HCT116 (cell line): Measurements from ENCODE around the gene NOP53. TPM values are rescaled to one million over a fixed set of nuclear protein-coding genes. Genes with fewer than 3 reads are reported as not detected.
A peak's percentile ranks its signal among the peaks of the same experiment; 100 is the strongest.
"Not testable (repeated sequence)": the region's sequence is repeated elsewhere in the genome, so short reads cannot be mapped to it uniquely, and the experiment has no call there.

ENCODE experiments used
- ATAC-seq: fragments of 200-7000 bp; cut with Tn5 transposase; 2 replicates; pipeline ENCODE4 v1.9.1; 2020; ENCODE audit warnings: mild to moderate bottlenecking, moderate library complexity
- BruUV-seq: library from RNA; stranded (reverse); fragments of 400-500 nt; replicated peaks from 2 replicates; lab custom pipeline; 2021; lab: Mats Ljungman, UMichigan
- CTCF ChIA-PET: fragments of 300-600 bp; sonication (Branson Sonifier 250); formaldehyde crosslinking; loops from one replicate; lab custom pipeline; 2021; ENCODE audit warnings: antibody characterized with exemption; lab: Charles Lee
- POLR2A ChIA-PET: fragments of 300-600, 350-600 bp; sonication (Branson Sonifier 250); formaldehyde crosslinking; loops from one replicate; lab custom pipeline; 2021; ENCODE audit warnings: antibody characterized with exemption; lab: Charles Lee
- RAD21 ChIA-PET, 2 experiments: fragments of 300-600 bp; sonication (Branson Sonifier 250); formaldehyde crosslinking; loops; one replicate each; lab custom pipeline; 2023; ENCODE audit warnings: low total read pairs in 2 of 2; ENCODE audit not compliant: uncharacterized antibody in 2 of 2, unreplicated experiment in 2 of 2, low non-redundant PET in 1 of 2; lab: Charles Lee
- DNase-seq: peaks from one replicate; pipeline ENCODE4 v3.0.0-alpha.2; 2010; ENCODE audit warnings: low read depth, low spot score
- H2AFZ ChIP-seq: fragments of 200-600 bp; shearing (Covaris generic), sonication (generic); 2 replicates; pipeline ENCODE4 v1.6.1; 2017; ENCODE audit warnings: low read depth, mixed run types, mixed read lengths, antibody characterized with exemption, low read length; ENCODE audit not compliant: poor library complexity, severe bottlenecking
- H3K27ac ChIP-seq: 2 replicates; pipeline ENCODE4 v1.5.1; 2012; ENCODE audit warnings: low read depth, low read length
- H3K27me3 ChIP-seq: fragments of 200-600 bp; sonication (generic); 2 replicates; pipeline ENCODE4 v1.6.1; 2016; ENCODE audit warnings: mixed run types, low read length, mixed read lengths; ENCODE audit not compliant: insufficient read depth
- H3K36me3 ChIP-seq, 2 experiments: fragments of 200-500 bp in 1 of 2; fragments of 200-600 bp in 1 of 2; sonication (Bioruptor generic) in 1 of 2; sonication (generic) in 1 of 2; 2 replicates each; pipeline versions ENCODE4 v1.5.1 to v1.6.1; 2014 to 2016; ENCODE audit warnings: low read length in 2 of 2, inconsistent platforms in 1 of 2, mixed read lengths in 1 of 2, mixed run types in 1 of 2; ENCODE audit not compliant: insufficient read depth in 2 of 2, control insufficient read depth in 1 of 2
- H3K4me1 ChIP-seq, 2 experiments: fragments of 200-600 bp in 1 of 2; sonication (generic) in 1 of 2; 2 replicates each; pipeline versions ENCODE4 v1.5.1 to v1.6.1; 2012 to 2017; ENCODE audit warnings: low read length in 2 of 2, inconsistent platforms in 1 of 2, mild to moderate bottlenecking in 1 of 2, mixed read lengths in 1 of 2, mixed run types in 1 of 2, moderate library complexity in 1 of 2; ENCODE audit not compliant: insufficient read depth in 2 of 2, control insufficient read depth in 1 of 2
- H3K4me2 ChIP-seq: fragments of 200-600 bp; sonication (generic); 2 replicates; pipeline ENCODE4 v1.6.1; 2017; ENCODE audit warnings: mixed run types, low read length, mixed read lengths
- H3K4me3 ChIP-seq, 2 experiments: fragments of 200-600 bp in 1 of 2; sonication (generic) in 1 of 2; replicated peaks in 1 of 2; 2 replicates each; pipeline ENCODE4 v1.5.1; 2011 to 2016; ENCODE audit warnings: low read length in 2 of 2, control low read depth in 1 of 2, low read depth in 1 of 2, mild to moderate bottlenecking in 1 of 2, mixed read lengths in 1 of 2, mixed run types in 1 of 2
- H3K79me2 ChIP-seq: fragments of 200-600 bp; sonication (generic); 2 replicates; pipeline ENCODE4 v1.6.1; 2017; ENCODE audit warnings: mild to moderate bottlenecking, mixed run types, low read length, moderate library complexity, mixed read lengths; ENCODE audit not compliant: insufficient read depth
- H3K9ac ChIP-seq: fragments of 200-600 bp; sonication (generic); 2 replicates; pipeline ENCODE4 v1.6.1; 2016; ENCODE audit warnings: low read length, mixed read lengths
- H3K9me2 ChIP-seq: fragments of 200-600 bp; sonication (generic), shearing (Covaris generic); 2 replicates; pipeline ENCODE4 v1.6.1; 2017; ENCODE audit warnings: mixed run types, mild to moderate bottlenecking, moderate library complexity; ENCODE audit not compliant: insufficient read depth
- H3K9me3 ChIP-seq, 2 experiments: fragments of 200-500 bp in 1 of 2; fragments of 200-600 bp in 1 of 2; sonication (Bioruptor generic) in 1 of 2; sonication (generic) in 1 of 2; 2 replicates each; pipeline ENCODE4 v1.6.1; 2014 to 2017; ENCODE audit warnings: low read length in 2 of 2, mixed read lengths in 2 of 2, inconsistent platforms in 1 of 2, low read depth in 1 of 2, mild to moderate bottlenecking in 1 of 2, mixed run types in 1 of 2, moderate library complexity in 1 of 2; ENCODE audit not compliant: control insufficient read depth in 1 of 2, insufficient read depth in 1 of 2
- H4K20me1 ChIP-seq: fragments of 200-600 bp; sonication (generic), shearing (Covaris generic); 2 replicates; pipeline ENCODE4 v1.6.1; 2017; ENCODE audit warnings: mixed run types, mild to moderate bottlenecking, moderate library complexity; ENCODE audit not compliant: insufficient read depth
- EZH2phosphoT487 ChIP-seq: fragments of 200-600 bp; IDR thresholded peaks from 2 replicates; pipeline ENCODE4 v1.6.1; 2018; ENCODE audit warnings: antibody characterized with exemption, borderline replicate concordance
- RAD21 ChIP-seq: IDR thresholded peaks from 2 replicates; pipeline ENCODE4 v1.6.1; 2012; ENCODE audit warnings: low read depth, mild to moderate bottlenecking
- intact Hi-C: fragments of 100-400 bp; cut with micrococcal nuclease; formaldehyde crosslinking; loops from 2 replicates; pipeline ENCODE4 v1.10.0; 2022
- total RNA-seq: library from RNA; stranded (reverse); gene quantifications from one replicate; pipeline ENCODE4 v1.2.1, GENCODE V29; 2021; ENCODE audit not compliant: unreplicated experiment

The NOP53 gene
- total RNA-seq, 1 experiment from 2014 or later: 322 TPM

GRCh38 chr19:47776568-47776967 lies 31.2 kb downstream of the NOP53 start (continued):
- no peak for TF ChIP-seq EZH2phosphoT487
- no peak for TF ChIP-seq RAD21

GRCh38 chr19:47777245-47778048 lies 32.1 kb downstream of the NOP53 start:
- intact Hi-C loops, DNase-seq: not testable (repeated sequence)
- CTCF ChIA-PET: interaction anchor here (1.2 to 1.5 kb wide), 3 partner anchors 10 to 17 kb away, joined by 3 to 4 read pairs (median 3); no protein-coding TSS in a partner anchor

More at GRCh38 chr19:47777245-47778048, 32.1 kb downstream of the NOP53 start:
- RAD21 ChIA-PET, H4K20me1 ChIP-seq, H3K9me3 ChIP-seq, H3K9me2 ChIP-seq, H2AFZ ChIP-seq, H3K27me3 ChIP-seq: not testable (repeated sequence)
- POLR2A ChIA-PET: interaction anchor here (0.6 to 1.3 kb wide), 2 partner anchors 12 to 443 kb away, joined by 4 to 5 read pairs; no protein-coding TSS in a partner anchor
- H3K79me2 ChIP-seq: peaks cover 41% of the 10 kb centered on the region
- H3K36me3 ChIP-seq: peaks cover 20 to 26% of the 10 kb centered on the region in 2 experiments; a peak in 3 of 4 replicates
- peaks cover 13 to 24% of the 10 kb centered on the region in 2 experiments; a peak in 3 of 4 replicates for H3K4me1 ChIP-seq
- peak overlapping the region; percentile 84 for H3K9ac ChIP-seq
- peak; percentile 21 for ATAC-seq
- TSS peak; percentile 93 for BruUV-seq
- H3K4me2 ChIP-seq: peak overlapping the region; percentile 99
- H3K27ac ChIP-seq: peak overlapping the region; percentile 98
- H3K4me3 ChIP-seq: peak overlapping the region; percentile 97 to 99
